Occipital lobe (tissue), 2 donors: ENCODE measurements around the gene ST7L. TPM values are rescaled to one million over a fixed set of nuclear protein-coding genes. Genes with fewer than 3 reads are reported as not detected.

Experiments
- DNase-seq: peaks from one replicate; lab custom pipeline; 2025; lab: John Stamatoyannopoulos, UW
- total RNA-seq: library from RNA; depleted of rRNA; stranded (reverse); fragments of >200 nt; gene quantifications from one replicate; pipeline ENCODE4 v1.2.3, GENCODE V29; 2014

ST7L gene
- total RNA-seq, 1 donor from 2014 or later = 42.6 TPM

DNA sequence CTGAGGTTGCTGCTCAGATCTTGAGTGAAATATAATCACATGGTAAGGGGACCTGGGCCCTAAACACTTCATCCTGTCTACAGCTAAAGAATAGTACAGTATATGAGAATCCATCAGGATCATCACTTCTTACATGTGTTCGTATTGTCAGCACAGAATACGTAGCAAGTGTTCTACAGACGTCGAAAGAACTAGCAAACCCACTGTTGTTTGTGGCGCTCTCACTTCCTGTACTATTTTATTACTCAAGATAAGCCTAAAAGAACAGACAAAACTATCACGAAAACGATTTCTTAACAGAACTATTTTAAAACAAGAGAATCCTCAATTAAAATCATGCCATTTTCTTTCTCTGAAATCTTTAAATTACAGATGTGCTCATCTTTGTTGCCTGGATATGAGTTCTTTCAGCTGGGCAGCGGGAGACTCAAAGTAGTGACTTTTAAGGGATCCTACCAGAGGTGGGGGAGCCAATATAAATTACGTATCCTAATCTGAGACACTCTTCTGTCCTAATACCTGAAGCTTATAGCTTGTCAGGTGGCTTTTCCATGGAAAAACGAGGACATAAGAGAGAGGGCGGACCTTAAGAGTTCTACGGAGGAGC is 724 bp downstream of the ST7L start:
- DNase-seq = no peak

DNA sequence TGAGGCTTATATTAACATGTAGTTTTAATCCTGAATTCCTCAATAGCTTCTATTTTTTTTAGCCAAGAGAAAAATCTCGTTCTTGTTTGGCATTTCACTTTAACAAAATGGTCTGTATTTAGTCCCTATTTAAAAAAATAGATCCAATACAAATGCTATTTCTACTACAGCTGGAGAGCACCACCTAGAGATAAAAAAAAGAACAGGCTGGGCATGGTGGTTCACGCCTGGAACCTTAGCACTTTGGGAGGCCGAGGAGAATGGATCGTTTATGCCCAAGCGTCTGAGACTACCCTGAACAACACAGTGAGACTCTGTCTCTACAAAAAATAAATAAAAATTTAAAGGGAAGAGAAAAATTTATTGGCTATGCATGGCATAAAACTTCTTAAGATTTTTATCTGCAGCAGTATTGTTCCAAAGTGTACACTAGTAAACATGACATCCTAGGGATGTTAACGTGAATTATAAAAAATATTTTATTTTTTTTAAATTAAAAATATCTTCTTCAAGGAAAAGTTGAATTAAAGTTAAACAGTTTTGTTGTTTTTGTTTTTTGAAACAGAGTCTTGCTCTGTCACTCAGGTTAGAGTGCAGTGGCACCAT is 4.4 kb downstream of the ST7L start:
- no peak for DNase-seq

DNA sequence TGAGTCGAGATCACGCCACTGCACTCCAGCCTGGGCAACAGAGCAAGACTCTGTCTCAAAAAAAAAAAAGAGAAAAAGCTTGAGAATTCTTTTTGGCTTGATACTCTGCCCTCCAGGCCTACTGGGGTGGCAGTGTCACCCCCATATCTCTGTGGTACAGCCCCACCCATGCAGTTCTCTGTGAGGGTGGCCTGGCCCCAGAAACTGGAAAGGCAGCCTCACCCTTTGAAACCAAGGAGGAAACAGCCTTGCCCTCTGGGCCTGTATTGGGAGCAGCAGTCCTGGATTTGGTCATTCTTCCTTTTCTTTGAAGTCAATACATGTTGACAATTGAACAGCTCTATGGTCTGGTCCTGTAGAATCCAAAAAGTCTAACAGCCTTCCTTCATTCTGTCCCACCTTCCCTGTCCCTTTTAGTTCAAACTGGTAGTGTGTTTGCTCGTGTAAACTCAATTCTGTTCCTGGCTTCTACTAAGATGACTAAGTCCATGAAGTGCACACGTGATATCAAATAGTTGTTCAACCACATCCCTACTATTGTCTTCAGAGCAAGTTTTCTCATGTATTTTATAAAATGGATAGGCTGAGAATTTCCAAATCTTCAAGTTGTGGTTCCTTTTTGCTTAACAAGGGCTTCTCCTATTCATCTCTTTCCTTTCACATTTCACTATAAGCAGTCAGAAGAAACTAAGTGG is 13.2 kb downstream of the ST7L start:
- DNase-seq = no peak

DNA sequence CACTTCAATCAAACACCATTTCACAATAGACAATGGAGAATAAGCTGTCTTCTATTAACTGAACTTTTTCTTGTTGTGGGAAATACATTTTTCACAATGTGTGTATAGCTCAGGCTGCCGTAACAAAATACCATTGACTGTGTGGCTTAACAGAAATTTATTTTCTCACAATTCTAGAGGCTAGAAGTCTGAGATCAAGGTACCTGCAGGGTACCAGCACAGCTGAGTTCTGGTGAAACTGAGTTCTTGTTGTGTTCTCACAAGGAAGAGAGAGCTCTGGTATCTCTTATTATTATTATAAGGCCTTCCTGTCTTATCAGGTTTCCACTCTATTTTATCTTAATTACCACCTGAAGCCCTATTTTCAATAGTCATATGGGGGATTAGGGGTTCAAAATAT is 15.4 kb downstream of the ST7L start:
- DNase-seq = no peak

DNA sequence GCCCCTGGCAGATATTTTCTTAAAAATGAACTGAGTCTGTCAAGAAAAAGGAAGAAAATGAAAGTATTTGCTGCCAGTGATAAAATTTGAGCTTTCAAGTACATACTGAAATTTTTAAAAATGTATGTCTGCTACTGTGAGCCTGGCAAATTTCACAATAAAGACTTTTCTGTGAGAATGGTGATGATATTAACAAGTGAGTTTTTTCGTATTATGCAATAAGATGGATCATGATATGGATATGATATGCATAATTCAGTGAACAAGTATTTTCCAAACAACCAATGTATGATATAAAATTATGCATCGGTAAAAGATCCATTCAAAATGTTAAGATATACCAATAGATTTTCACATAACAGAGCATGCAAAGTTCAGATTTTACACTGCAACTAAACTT is 15.9 kb downstream of the ST7L start:
- DNase-seq = no peak

DNA sequence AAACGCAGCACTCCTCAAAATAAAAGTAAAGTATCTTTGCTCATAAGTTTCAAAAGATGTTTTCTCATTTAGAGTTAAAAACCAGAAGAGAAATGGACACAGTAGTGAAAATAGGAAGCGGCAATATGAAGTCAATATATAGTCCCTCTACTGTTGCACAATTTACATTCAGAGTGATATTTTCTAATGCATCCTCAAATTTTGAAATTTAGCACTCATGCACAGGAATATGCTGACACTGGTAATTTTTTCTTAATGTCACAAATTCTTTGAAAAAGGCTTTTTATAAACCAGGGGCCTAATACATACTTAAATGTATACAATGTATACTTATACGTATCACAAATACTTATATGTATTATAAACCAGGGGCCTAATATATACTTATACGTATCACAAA is 19.5 kb downstream of the ST7L start:
- no peak for DNase-seq

DNA sequence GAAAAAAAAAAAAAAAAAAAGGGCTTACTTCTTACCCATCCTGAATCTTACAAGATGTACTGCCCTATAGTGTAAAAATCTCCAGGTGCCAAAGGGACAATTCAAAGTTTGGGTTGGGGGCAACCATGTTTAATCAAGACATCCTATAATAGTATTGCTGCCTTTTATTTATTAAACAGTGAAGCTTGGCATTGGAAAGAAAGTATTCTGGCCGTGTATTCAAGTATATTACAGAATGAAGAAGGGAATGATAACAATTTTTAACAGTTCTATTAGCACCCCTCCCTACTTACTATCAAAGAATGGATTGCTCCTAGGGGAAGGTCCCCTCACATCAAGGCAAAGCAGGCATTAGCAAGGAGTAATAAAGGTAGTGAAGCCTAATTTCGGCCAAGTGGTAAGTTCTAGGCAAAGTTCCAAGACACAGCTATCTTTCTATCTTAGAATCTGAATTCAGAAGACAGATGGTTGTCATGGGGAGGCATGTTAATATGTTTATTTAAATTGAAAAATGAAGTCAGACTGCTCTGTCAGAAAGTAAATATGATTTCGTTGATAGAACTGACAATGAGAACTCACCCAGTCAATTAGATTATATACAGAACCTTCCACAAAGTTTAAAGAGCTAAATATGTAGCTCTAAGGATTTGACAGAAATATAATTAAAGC is 24.6 kb downstream of the ST7L start:
- DNase-seq = no peak

DNA sequence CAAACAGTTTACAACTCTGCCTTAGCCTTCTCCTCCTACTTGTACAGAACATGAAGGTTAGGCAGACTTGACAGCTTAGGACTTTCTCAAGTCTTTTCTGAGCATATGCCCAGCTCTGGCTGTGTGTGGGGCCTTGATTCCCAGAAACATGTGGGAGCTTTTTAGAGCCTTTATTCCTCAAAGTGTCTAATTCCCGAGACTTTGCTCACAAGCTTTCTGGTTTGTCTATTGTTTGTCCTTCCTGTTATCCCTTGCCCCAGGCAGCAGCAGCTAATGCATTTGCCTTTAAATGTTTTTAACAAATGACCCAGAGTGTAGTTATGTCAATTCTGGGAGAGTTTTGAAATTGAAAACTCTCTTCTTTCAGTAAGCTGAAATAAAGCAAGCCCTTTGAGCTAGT is 29.2 kb downstream of the ST7L start:
- no peak for DNase-seq

DNA sequence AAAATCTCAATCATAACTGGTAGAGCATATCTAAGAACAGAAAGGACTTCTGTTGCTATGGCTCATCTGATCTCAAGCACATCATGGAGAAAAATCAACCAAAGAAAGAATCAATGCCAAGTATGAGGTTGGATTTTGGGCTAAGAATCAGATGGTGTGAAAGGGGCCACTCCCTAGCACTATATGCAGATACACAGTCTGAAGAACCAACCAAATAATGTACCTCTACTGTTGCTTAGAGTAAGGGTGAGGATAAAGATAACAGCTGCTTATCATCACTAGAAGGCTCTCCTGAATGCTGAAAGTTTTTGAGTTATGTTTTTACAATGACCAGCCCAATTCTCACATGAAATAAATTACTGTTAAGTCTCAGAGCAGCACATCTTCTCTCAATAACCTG is 35.6 kb downstream of the ST7L start:
- DNase-seq = no peak

DNA sequence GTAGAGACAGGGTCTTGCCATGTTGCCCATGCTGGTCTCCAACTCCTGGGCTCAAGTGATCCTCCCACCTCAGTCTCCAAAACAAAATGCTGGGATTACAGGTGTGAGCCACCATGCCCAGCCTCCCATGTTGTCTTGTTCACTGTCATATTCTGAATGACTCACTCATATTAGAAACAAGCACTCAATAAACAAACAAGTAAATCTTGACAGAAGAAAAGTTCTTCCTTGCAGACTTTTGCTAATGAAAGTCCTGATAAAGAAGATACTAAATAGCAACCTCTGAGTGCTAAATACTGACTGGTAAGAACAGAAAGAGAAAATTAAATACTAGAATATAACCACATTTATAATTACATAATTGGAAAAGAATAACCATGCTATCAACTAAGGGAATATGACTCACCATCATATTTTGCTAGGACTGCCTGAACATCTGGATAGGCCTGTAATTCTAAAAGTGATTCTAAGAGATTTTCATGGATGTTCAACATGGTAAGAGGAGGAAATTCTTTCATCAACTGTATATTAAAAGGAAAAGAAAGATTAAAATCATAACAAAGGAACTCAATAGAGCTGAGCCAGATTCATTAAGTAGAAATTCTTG is 37.3 kb downstream of the ST7L start:
- no peak for DNase-seq

DNA sequence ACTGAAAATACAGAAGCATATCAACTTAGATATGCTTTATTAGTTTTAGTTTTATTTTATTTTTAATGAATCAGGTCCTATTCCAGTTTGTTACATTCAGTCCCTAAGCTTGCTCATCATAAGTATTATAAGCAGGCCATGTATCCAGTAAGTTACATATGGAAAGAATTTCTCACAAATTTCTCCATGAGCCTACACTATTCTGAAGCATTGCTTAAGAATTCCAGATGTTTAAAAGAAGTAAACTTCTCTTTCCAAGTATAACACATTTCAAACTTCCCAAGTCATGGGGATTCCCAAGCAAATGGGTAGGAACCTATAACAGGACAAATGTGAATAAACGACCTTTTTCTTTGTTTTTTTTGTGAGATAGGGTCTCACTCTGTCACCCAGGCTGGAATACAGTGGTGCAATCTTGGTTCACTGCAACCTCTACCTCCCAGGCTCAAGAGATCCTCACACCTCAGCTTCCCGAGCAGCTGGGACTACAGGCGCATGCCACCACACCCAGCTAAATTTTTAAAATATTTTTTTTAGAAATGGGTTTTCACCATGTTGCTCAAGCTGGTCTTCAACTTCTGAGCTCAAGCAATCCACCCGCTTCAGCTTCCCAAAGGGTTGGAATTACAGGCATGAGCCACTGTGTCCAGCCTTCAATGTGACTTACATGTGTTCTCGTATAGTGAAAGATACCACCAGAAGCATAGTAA is 39.0 kb downstream of the ST7L start:
- DNase-seq = no peak

DNA sequence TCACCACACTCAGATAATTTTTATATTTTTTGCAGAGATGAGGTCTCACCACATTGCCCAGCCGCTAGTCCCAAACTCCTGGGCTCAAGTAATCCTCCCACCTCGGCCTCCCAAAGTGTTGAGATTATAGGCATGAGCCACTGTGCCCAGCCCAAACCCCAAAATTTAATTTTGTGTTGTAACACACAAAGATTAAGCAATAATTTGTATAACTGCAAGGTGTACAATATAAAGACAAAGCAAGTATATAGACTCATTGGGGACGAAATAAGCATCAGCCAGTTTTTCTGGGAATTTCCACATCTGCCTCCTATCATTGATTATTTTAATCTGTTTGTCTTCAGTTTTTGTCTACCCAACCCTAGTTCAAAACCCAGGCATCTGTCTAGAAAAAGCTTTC is 42.7 kb downstream of the ST7L start:
- DNase-seq = no peak

DNA sequence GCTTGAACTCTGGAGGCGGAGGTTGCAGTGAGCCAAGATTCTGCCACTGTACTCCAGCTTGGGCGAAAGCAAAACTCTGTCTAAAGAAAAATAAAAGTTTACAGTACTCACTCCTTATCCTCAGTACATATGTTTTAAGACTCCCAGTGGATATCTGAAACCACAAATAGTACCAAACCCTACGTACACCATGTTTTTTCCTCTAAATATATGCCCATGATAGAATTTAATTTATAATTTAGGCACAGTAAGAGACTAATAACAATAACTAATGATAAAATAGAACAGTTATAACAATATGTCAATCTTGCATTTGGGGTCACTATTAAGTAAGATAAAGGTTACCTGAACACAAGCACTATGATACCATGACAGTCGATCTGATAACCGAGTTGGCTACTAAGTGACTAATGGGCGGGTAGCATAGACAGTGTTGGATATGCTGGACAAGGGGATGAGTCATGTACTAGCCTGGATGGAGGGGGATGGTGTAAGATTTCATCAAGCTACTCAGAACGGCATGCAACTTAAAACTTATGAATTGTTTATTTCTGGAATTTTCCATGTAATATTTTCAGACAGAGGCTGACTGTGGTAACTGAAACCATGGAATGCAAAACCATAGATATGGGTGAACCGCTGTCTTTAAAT is 43.7 kb downstream of the ST7L start:
- no peak for DNase-seq

DNA sequence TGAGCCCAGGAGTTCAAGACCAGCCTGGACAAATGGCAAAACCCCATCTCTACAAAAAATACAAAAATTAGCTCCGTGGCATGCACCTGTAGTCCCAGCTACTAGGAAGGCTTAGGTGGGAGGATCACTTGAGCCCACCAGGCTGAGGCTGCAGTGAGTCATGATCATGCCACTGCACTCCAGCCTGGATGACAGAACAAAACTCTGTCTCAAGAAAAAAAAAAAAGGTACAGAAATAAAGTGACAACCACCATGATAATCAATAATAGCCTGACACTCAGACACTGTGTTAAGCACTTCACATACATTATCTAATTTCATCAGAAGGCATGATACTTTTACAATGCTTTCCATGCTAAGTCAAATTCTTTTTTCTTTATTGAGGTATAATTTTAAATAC is 53.1 kb downstream of the ST7L start:
- no peak for DNase-seq

DNA sequence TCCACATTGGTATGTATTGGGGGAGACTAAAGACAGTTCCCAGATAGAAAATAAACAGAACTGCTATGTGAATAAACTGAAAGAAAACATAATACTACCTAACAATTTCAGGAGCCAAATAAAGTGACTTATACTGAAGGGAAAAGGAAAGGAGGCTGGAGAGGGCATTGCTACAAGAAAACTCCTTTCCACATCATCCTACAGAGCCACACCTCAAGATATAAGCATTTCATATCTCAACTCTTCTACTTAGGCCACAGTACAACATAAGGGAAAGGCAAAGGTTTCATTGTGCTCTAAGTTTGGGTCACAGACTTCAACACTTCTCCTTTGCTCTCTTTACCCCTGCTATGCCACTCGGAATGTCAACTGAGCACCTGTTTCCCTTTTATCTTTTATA is 54.9 kb downstream of the ST7L start:
- DNase-seq = no peak

DNA sequence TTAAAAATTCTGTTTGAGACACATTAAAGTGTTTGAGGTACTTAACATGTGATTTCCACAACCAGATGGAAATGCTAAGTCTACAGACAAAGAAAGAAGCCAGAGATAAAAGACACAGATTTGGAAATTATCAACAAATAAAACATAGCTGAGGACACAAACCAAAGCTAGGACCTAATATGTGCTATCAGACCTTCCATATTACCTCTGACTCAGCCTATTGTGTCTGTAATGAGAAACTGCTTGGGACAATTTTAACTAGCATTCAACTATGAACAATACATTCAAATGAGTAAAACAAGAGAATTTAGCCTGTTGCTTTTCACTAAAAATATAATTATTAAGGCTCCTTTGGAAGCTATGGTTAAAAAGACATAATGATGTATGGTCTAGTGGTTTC is 55.6 kb downstream of the ST7L start:
- DNase-seq = no peak

DNA sequence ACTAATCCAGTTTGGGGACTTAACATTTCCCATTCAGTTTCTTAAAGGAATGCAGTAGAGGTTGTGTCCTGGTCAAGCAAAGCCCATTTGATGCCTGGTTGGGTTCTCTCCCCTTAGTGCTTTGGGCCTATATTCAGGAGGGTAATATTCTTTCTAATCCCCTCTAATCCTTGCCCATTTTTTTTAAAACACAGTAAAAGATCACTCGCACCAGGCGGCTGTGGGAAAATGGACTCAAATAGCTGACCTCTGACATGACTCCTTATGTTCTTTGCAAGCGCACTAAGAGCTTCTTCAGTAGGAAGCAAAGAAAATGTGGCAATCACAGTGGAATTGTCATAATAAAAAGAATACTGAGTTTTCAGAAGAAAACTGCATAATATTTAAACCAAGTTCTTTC is 60.3 kb downstream of the ST7L start:
- DNase-seq = no peak

DNA sequence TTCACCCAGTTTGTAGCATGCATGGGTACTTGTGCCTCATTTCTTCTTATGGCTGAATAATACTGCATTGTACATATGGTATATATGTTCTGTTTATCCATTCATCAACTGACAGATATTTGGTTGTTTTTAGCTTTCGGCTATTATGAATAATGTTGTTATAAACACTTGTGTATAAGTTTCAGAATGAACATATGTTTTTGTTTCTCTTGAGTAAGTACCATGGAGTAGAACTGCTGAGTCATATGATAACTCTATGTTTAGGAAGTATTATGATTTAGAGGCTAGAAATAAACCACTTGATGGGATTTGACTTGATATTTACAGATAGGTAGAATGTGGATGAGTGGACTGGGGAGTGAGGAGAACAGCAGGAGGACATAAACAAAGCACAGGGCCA is 61.6 kb downstream of the ST7L start:
- no peak for DNase-seq

DNA sequence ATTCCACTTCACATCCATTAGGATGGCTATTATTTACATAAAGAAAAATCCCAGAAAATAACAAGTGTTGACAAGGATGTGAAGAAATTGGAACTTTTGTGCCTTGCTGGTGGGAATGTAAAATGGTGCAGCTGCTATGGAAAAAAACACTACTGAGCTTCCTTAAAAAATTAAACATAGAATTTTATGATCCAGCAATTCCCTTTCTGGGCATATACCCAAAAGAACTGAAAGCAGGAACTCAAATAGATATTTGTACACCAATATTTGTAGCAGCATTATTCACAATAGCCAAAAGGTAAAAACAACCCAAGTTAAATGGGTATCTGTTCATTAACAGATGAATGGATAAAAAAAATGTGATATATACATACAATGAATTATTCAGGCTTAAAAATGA is 64.5 kb downstream of the ST7L start:
- no peak for DNase-seq

DNA sequence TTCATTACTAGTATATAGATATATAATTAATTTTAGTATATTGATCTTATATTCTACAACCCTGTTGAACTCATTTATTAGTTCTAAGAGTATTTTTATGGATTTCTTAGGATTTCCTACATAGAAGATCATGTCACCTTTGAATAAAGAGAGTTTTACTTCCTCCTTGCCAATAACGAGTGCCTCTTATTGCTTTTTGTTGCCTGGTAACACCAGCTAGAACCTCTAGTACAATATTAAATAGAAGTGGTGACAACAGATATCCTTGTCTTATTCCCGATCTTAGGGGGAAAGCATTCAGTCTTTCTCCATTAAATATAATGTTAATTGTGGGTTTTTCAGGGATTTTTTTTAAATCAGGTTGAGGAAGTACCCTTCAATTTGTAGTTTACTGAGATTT is 69.4 kb downstream of the ST7L start:
- DNase-seq = no peak

DNA sequence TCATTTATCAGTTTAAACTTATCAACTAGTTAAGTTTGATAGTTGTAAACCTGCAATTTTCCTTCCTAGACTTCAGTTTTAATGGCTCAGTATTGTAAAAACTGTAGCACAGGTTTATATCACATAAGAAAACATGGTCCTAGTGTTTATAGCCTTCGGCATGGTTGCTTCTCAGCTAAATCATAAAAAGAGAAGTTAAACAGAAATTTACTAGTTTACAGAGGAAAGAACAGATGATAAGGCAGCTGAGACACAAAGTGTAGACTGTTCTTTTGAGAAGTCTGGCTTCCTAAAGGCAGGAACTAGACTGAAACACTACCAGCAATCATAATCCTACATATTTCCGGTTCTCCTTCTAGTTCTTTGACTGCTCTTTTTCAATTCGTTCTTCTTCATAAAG is 70.4 kb downstream of the ST7L start:
- no peak for DNase-seq
